SJSA1 (cell line): ENCODE results near the gene MAPK8IP2. TPM values are rescaled to one million over a fixed set of nuclear protein-coding genes. Genes with fewer than 3 reads are reported as not detected.

ENCODE experiments used
- DNase-seq, 2 experiments: peaks; one replicate each; pipeline ENCODE4 v3.0.0-alpha.2; 2015 to 2020; ENCODE audit warnings: low spot score in 2 of 2, low read depth in 1 of 2
- H3K27ac ChIP-seq: fragments of 250-450 bp; sonication (Bioruptor Pico); 2 replicates; pipeline ENCODE4 v1.5.1; 2020; ENCODE audit warnings: mild to moderate bottlenecking, moderate library complexity
- H3K27me3 ChIP-seq: fragments of 250-450 bp; sonication (Bioruptor Pico); replicated peaks from 2 replicates; pipeline ENCODE4 v1.5.1; 2020; ENCODE audit warnings: mild to moderate bottlenecking, moderate library complexity
- H3K36me3 ChIP-seq: fragments of 250-450 bp; sonication (Bioruptor Pico); 2 replicates; pipeline ENCODE4 v1.5.1; 2020; ENCODE audit warnings: mild to moderate bottlenecking
- H3K4me1 ChIP-seq: fragments of 250-450 bp; sonication (Bioruptor Pico); replicated peaks from 2 replicates; pipeline ENCODE4 v1.6.1; 2021; ENCODE audit warnings: mild to moderate bottlenecking
- H3K4me3 ChIP-seq: fragments of 250-450 bp; sonication (Bioruptor Pico); 2 replicates; pipeline ENCODE4 v1.5.1; 2020; ENCODE audit warnings: mild to moderate bottlenecking
- H3K9me3 ChIP-seq: fragments of 250-450 bp; sonication (Bioruptor Pico); replicated peaks from 2 replicates; pipeline ENCODE4 v1.5.1; 2020; ENCODE audit warnings: mild to moderate bottlenecking
- total RNA-seq: library from RNA; depleted of rRNA; stranded (reverse); fragments of >200 nt; shearing (Covaris generic); gene quantifications from 2 replicates; pipeline ENCODE4 v1.2.3, GENCODE V29; 2014; rRNA removed

The MAPK8IP2 gene
- total RNA-seq, result 0.03 TPM in 1 of 2 replicates, not detected in the other

- Histone ChIP-seq H3K27ac (no peak within 1 kb of the TSS), H3K27me3 (peaks cover 47% of the 10 kb centered on the region), H3K36me3 (no peaks in the 10 kb centered on the region), H3K9me3 (no peaks in the 10 kb centered on the region), H3K4me1 (no peaks in the 10 kb centered on the region), H3K4me3 (no peak within 1 kb of the TSS)
- DNase-seq, result no peak
Observed at GRCh38 chr22:50600538-50600937, at the start of gene MAPK8IP2. MAPK8IP2 (plus strand) TSS chr22:50600793; CDS start chr22:50600819, 26 bp downstream.

GRCh38 chr22:50551160-50551752 is 49.3 kb upstream of the MAPK8IP2 start:
- H3K9me3 ChIP-seq, result no peaks in the 10 kb centered on the region
- no peak overlapping the region for H3K4me3 ChIP-seq
- H3K4me1 ChIP-seq, result no peaks in the 10 kb centered on the region
- no peaks in the 10 kb centered on the region for H3K27me3 ChIP-seq
- H3K36me3 ChIP-seq, result no peaks in the 10 kb centered on the region
- H3K27ac ChIP-seq, result no peak overlapping the region
- DNase-seq, result no peak

- H3K27me3 ChIP-seq, result no peaks in the 10 kb centered on the region
- no peak overlapping the region for H3K27ac ChIP-seq
- H3K36me3 ChIP-seq, result no peaks in the 10 kb centered on the region
- H3K9me3 ChIP-seq, result no peaks in the 10 kb centered on the region
- DNase-seq, result no peak
- no peak overlapping the region for H3K4me3 ChIP-seq
- H3K4me1 ChIP-seq, result no peaks in the 10 kb centered on the region
Observed at GRCh38 chr22:50553310-50553709, 47.3 kb upstream of the MAPK8IP2 start.

- H3K4me1 ChIP-seq, result no peaks in the 10 kb centered on the region
- no peaks in the 10 kb centered on the region for H3K27me3 ChIP-seq
- no peak overlapping the region for H3K4me3 ChIP-seq
- H3K27ac ChIP-seq, result no peak overlapping the region
- H3K9me3 ChIP-seq, result no peaks in the 10 kb centered on the region
- DNase-seq, result no peak
- H3K36me3 ChIP-seq, result no peaks in the 10 kb centered on the region
Observed at GRCh38 chr22:50556703-50557102, 43.9 kb upstream of the MAPK8IP2 start.

GRCh38 chr22:50560034-50560433 is 40.6 kb upstream of the MAPK8IP2 start:
- no peak overlapping the region for H3K4me3 ChIP-seq
- no peaks in the 10 kb centered on the region for H3K9me3 ChIP-seq
- H3K27ac ChIP-seq, result no peak overlapping the region
- H3K4me1 ChIP-seq, result peaks cover 7% of the 10 kb centered on the region
- no peaks in the 10 kb centered on the region for H3K36me3 ChIP-seq
- no peaks in the 10 kb centered on the region for H3K27me3 ChIP-seq
- no peak for DNase-seq

GRCh38 chr22:50561401-50562358 is 38.9 kb upstream of the MAPK8IP2 start:
- Histone ChIP-seq H3K27me3 (no peaks in the 10 kb centered on the region), H3K36me3 (no peaks in the 10 kb centered on the region), H3K9me3 (no peaks in the 10 kb centered on the region), H3K4me1 (peaks cover 7% of the 10 kb centered on the region), H3K27ac (no peak overlapping the region), H3K4me3 (no peak overlapping the region)
- no peak for DNase-seq

GRCh38 chr22:50562523-50563412 is 37.8 kb upstream of the MAPK8IP2 start, which contains the start of gene SYCE3:
SYCE3 (minus strand) TSS chr22:50562919; CDS start chr22:50556405, 6,514 bp downstream.
- H3K36me3 ChIP-seq, result no peaks in the 10 kb centered on the region
- DNase-seq, result peak; percentile 96 to 97
- no peaks in the 10 kb centered on the region for H3K9me3 ChIP-seq
- peak within 1 kb of the TSS; percentile 42 for H3K4me3 ChIP-seq
- H3K27ac ChIP-seq, result no peak within 1 kb of the TSS
- no peaks in the 10 kb centered on the region for H3K27me3 ChIP-seq
- H3K4me1 ChIP-seq, result peaks cover 7% of the 10 kb centered on the region

- no peak for DNase-seq
- Histone ChIP-seq H3K4me3 (peak overlapping the region; percentile 42), H3K27me3 (no peaks in the 10 kb centered on the region), H3K9me3 (no peaks in the 10 kb centered on the region), H3K27ac (no peak overlapping the region), H3K4me1 (peaks cover 7% of the 10 kb centered on the region), H3K36me3 (no peaks in the 10 kb centered on the region)
Observed at GRCh38 chr22:50563413-50564160, 37.0 kb upstream of the MAPK8IP2 start.

GRCh38 chr22:50564289-50564688 is 36.3 kb upstream of the MAPK8IP2 start:
- DNase-seq, result no peak
- no peak overlapping the region for H3K27ac ChIP-seq
- H3K36me3 ChIP-seq, result no peaks in the 10 kb centered on the region
- no peaks in the 10 kb centered on the region for H3K9me3 ChIP-seq
- H3K4me1 ChIP-seq, result peaks cover 7% of the 10 kb centered on the region
- H3K27me3 ChIP-seq, result no peaks in the 10 kb centered on the region
- no peak overlapping the region for H3K4me3 ChIP-seq

GRCh38 chr22:50567721-50568252 is 32.8 kb upstream of the MAPK8IP2 start:
- Histone ChIP-seq H3K9me3 (no peaks in the 10 kb centered on the region), H3K4me3 (no peak overlapping the region), H3K27ac (no peak overlapping the region), H3K27me3 (no peaks in the 10 kb centered on the region), H3K4me1 (peaks cover 7% of the 10 kb centered on the region), H3K36me3 (no peaks in the 10 kb centered on the region)
- DNase-seq, result no peak

GRCh38 chr22:50568626-50569025 is 32.0 kb upstream of the MAPK8IP2 start:
- H3K27me3 ChIP-seq, result no peaks in the 10 kb centered on the region
- no peaks in the 10 kb centered on the region for H3K36me3 ChIP-seq
- no peaks in the 10 kb centered on the region; the same call in 1 of the 2 replicates for H3K4me1 ChIP-seq
- no peaks in the 10 kb centered on the region for H3K9me3 ChIP-seq
- DNase-seq, result peak in 1 of 2 experiments; percentile 36
- no peak overlapping the region for H3K27ac ChIP-seq
- H3K4me3 ChIP-seq, result no peak overlapping the region

- H3K9me3 ChIP-seq, result no peaks in the 10 kb centered on the region
- H3K4me1 ChIP-seq, result no peaks in the 10 kb centered on the region
- no peak overlapping the region for H3K27ac ChIP-seq
- peak in 1 of 2 experiments; percentile 39 for DNase-seq
- H3K27me3 ChIP-seq, result no peaks in the 10 kb centered on the region
- no peak overlapping the region for H3K4me3 ChIP-seq
- H3K36me3 ChIP-seq, result no peaks in the 10 kb centered on the region
Observed at GRCh38 chr22:50569041-50569459, 31.5 kb upstream of the MAPK8IP2 start.
